GM19239 (cell line): ENCODE results near the gene PRTFDC1.

ENCODE experiments used
- DNase-seq: peaks from one replicate; pipeline ENCODE4 v3.0.0; 2011; ENCODE audit warnings: low spot score; ENCODE audit not compliant: insufficient read length
- FAIRE-seq: peaks from 2 replicates; lab custom pipeline; 2011; peaks lifted over from hg19 to GRCh38; lab: Jason Lieb, UNC

The PRTFDC1 gene

DNA sequence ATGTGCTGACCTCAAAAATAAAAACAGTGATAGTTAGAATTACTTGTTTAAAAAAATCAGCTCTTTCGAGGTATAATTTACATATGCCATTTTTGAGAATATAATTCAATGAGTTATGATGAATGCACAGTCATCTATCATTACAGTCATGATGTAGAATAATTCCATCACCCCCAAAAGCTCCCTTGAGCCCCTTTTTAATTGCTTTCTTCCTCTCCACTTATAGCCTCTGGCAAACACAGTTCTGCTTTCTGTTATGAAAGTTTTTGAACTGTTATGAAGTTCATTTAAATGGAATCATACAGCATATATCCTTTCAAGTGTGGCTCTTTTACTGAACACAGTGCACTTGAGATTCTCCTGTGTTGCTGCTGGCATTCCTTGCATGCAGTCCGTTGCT lies 41.4 kb downstream of the PRTFDC1 start:
- FAIRE-seq (no peak), DNase-seq (no peak)

DNA sequence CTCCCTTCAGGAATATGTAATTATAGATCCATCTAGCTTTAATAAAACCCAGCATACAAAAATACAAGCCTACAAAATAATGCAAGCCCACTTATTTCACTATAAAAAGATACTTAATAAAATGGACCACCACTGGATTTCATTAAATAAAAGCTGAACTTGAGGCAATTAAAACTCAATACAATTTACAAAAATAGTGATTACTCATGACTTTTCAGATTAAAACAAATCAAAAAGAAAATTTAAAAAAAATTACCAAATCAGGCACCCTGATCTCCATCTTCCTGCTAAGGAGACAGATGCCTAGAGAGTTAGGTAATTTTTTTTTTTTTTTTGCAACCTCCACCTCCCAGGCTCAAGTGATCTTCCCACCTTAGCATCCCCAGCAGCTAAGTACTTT lies 41.8 kb downstream of the PRTFDC1 start:
- FAIRE-seq (no peak), DNase-seq (no peak)

DNA sequence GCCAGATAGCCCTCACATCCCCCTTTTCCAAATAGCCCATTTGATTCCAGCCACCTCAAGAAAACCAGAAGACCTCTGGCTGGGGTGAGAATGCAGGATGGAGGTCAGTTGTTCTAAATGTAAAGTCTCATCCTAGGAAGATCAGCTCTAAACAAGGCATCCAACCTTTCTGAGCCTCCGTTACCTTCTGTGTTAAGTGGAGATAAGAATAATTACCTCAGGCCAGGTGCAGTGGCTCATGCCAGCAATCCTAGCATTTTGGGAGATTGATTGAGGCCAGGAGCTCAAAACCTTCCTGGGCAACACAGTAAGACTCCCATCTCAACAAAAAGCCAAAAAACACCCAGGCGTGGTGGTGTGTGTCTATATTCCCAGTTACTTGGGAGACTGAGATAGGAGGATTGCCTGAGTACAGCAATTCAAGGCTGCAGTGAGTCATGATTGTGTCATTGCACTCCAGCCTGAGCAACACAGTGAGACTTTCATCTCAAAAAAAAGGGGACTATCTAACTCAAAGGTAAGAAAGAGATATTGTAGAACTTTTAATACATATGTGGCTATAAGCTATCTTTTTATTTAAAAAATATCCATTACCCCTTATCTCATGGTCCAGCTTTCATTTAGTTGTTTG lies 43.5 kb downstream of the PRTFDC1 start:
- no peak for FAIRE-seq
- DNase-seq = no peak

DNA sequence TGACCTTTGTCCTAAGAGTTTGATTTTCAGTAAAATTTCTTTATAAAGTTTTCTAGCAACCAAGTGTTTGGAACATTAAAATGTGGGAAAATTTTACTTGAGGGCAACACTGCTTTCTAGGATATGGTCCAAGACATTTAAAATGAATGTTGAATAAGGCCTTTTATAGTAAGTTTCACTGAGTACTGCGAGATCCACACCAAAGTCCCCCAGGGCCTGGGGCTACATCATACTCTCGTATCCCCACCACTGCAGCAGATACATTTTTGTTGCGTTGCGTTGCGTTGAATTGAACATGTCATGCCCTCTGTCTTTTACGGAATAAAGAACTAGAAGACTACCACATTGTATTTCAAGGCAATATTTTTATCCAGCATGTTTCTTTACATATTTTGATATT lies 44.5 kb downstream of the PRTFDC1 start:
- no peak for DNase-seq
- FAIRE-seq = no peak

- no peak for FAIRE-seq
Measured at GRCh38 chr10:24906372-24906771, 46.0 kb downstream of the PRTFDC1 start.

GRCh38 chr10:24904824-24905223 lies 47.6 kb downstream of the PRTFDC1 start:
- DNase-seq (no peak), FAIRE-seq (no peak)

More at GRCh38 chr10:24906372-24906771, 46.0 kb downstream of the PRTFDC1 start:
- no peak for DNase-seq

DNA sequence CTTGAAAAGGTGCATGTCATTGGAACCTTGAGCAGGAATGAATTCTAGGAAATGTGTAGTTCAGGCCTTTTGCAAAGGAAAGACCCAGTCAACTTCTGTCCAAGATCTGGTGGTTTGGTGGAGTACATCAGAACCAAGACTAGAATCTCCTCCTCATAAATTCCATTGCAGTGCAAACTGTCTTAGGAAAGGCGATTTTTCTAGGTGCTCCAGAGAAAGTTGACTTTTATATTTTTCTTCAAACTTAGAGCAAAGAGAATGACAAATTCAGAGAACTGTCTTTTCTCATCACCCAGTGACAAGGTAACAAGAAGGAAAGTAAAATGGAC lies 50.0 kb downstream of the PRTFDC1 start:
- no peak for DNase-seq
- no peak for FAIRE-seq

DNA sequence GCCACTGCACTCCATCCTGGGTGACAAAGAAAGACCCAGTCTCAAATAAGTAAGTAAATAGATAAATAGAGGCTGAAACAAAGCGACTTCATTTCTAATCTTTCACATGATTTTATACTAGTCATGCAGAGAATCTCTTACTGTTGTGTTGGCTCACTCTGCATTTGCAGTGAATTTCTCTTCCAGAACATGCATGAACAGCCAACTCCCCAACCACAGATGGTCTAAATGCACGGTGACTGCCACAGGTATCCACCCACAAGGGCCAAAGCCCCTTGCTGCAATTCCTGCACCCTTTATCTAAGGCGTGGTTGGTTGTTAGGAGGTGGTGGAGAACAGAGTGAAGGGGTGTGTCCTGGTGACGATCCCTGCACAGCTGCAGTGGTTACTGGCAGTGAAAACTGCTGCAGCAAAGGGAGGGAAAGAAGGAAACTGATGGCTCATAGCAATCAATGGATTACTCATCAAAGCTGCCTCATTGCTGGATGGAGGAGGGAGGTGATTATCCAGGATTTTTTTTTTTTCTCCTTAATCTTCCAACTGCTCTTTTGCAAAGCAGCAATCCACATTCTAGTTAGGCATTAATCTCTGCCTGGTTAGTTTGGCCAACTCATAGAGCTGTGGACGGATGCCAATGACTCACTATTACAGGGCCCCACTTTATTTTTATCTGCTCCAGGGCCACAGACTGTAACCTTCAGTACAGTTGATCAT lies 50.6 kb downstream of the PRTFDC1 start:
- DNase-seq (peak; percentile 20), FAIRE-seq (peak; percentile 80)

- DNase-seq (peak; percentile 35), FAIRE-seq (peak; percentile 93)
Measured at GRCh38 chr10:24900888-24901685, 51.3 kb downstream of the PRTFDC1 start.

DNA sequence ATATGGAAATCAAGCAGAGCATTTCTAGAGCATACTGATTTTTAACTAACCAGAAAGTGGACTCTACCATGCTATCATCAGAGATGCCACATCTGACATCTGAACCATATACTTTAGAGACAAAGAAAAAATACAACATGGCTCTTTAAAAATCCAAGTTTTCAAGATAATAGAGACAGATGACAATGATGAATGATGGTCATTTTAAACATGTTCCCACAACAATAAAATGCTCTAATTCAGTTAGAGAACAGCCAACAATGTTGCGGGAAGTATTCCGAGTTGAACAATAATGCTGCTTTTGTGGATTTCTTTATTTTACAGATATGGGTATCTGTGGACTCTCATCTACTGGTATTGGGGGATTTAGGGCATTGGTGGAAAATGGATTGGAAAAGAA lies 52.8 kb downstream of the PRTFDC1 start:
- FAIRE-seq = no peak

DNA sequence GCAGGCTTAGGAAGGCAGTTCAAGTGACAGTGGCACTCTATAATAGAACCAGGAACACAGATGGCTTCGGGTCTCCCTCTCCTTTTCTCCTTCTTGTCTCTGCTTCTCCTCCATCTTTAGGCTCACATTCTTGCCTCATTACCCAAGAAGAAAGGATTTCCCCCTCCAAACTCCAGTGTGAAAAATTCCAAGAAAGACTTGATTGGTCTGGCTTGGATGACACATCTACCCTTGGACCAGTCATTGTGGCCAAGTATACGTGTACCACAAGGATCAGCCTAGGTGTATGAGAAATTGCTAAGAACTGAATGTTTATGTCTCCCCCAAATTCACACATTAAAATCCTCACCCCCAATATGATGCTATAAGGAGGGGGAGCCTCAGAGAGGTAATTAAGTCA lies 53.9 kb downstream of the PRTFDC1 start:
- DNase-seq (no peak), FAIRE-seq (no peak)

More for the DNA sequence above, 52.8 kb downstream of the PRTFDC1 start:
- DNase-seq = no peak

- FAIRE-seq (no peak), DNase-seq (no peak)
Measured at GRCh38 chr10:24897326-24897926, 55.0 kb downstream of the PRTFDC1 start.

- DNase-seq (no peak), FAIRE-seq (no peak)
Measured at GRCh38 chr10:24894728-24895127, 57.7 kb downstream of the PRTFDC1 start.

DNA sequence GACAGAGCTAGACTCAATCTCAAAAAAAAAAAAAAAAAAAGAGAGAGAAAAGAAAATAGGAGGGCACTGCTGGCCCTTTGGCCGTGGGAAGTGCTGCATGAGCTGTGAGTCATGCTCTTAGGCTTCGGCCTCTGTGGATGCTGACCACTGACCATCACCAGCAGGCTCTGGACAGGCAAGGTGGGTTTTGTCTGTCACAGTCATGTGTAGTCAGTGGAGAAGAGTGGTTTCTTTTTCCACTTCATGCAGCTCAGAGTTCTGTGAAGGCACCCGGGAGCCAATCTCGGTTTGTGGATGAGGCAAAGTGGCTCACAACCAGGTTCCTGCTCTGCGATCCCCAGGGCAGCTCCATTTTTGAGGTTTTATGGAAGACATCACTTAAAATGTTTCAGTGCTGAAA lies 58.1 kb downstream of the PRTFDC1 start:
- DNase-seq = no peak
- FAIRE-seq = no peak

- FAIRE-seq = no peak
Measured at GRCh38 chr10:24893127-24893526, 59.3 kb downstream of the PRTFDC1 start.

GRCh38 chr10:24891823-24892222 lies 60.6 kb downstream of the PRTFDC1 start:
- FAIRE-seq (no peak), DNase-seq (no peak)

More at GRCh38 chr10:24893127-24893526, 59.3 kb downstream of the PRTFDC1 start:
- DNase-seq = no peak

DNA sequence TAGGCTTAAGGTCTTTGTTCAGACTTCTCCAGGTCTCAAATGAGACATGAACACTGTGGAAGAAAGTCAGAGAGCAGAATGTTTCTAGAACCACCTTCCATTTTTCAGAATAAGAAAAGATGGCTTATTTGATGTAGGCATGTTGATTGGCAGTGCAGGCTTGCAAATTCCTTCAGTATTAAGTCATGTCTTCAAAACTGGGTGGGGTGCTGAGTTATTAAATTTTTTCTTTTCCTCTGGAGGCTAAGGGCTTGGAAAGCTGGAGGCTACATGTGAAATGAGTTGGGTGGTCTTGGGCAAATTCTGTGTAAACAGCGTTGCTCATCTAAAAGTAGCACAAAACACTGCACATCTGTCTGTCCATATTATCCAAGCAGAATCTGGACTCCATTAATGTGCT lies 62.8 kb downstream of the PRTFDC1 start:
- FAIRE-seq (no peak), DNase-seq (no peak)

- no peak for DNase-seq
- FAIRE-seq = no peak
Measured at GRCh38 chr10:24887855-24888231, 64.6 kb downstream of the PRTFDC1 start.

GRCh38 chr10:24886290-24886680 lies 66.1 kb downstream of the PRTFDC1 start:
- DNase-seq (no peak), FAIRE-seq (no peak)

DNA sequence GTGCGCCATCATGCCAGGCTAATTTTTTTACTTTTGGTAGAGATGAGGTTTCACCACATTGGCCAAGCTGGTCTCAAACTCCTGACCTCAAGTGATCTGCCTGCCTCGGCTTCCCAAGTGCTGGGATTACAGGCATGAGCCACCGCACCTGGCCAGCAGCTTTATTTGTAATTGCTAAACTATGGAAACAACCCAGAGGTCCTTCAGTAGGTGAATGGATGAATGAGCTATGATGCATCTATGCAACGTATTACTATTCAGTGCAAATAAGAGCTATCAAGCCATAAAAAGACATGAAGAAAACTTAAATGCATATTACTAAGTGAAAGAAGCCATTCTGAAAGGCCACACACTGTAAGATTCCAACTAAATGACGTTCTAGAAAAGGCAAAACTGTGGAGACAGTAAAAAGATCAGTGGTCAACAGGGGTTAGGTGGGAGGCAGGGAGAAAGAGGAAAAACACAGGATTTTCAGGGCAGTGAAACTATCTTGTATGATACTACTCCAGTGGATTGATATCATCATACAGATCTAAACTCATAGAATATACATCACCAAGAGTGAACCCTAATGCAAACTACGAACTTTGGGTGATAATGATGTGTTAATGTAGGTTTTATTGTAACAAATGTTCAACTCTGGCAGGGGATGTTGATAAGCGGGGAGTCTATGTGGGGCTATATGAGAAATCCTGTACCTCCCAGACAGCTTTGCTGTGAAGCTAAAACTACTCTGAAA lies 66.7 kb downstream of the PRTFDC1 start:
- FAIRE-seq = no peak
- no peak for DNase-seq
